CD4-positive, alpha-beta T cell (primary cell): ENCODE results near the gene CCL15. TPM values are rescaled to one million over a fixed set of nuclear protein-coding genes. Genes with fewer than 3 reads are reported as not detected.

Experiments
- ATAC-seq: fragments of 200-7000 bp; cut with Tn5 transposase; one replicate; pipeline ENCODE4 v1.10.0; 2022; ENCODE audit warnings: mild to moderate bottlenecking; ENCODE audit not compliant: poor library complexity
- CTCF ChIA-PET: fragments of 350-600 bp; sonication (Branson Sonifier 250); formaldehyde crosslinking; loops from one replicate; lab custom pipeline; 2021; ENCODE audit warnings: antibody characterized with exemption, inconsistent platforms; lab: Charles Lee
- POLR2A ChIA-PET: fragments of 350-600 bp; sonication (Branson Sonifier 250); formaldehyde crosslinking; loops from one replicate; lab custom pipeline; 2021; ENCODE audit warnings: antibody characterized with exemption, inconsistent platforms; lab: Charles Lee
- DNase-seq, 14 experiments: peaks; one replicate each; pipeline ENCODE4 v3.0.0-alpha.2; 2013 to 2020; ENCODE audit warnings: mixed read lengths in 2 of 14
- H3K27ac ChIP-seq, 2 donors: one replicate each; pipeline versions ENCODE4 v1.5.1 to v1.7.0; 2013; ENCODE audit warnings: low read length in 2 of 2, low read depth in 1 of 2, mild to moderate bottlenecking in 1 of 2
- H3K27me3 ChIP-seq, 2 experiments: 1 replicate in 1 of 2; 2 replicates in 1 of 2; pipeline versions ENCODE4 v1.6.1 to v1.7.0; 2013; ENCODE audit warnings: low read length in 2 of 2, control low read depth in 1 of 2, mild to moderate bottlenecking in 1 of 2, moderate library complexity in 1 of 2; ENCODE audit not compliant: insufficient read depth in 2 of 2, control insufficient read depth in 1 of 2
- H3K36me3 ChIP-seq: one replicate; pipeline ENCODE4 v1.6.1; 2013; ENCODE audit warnings: low read length, control low read depth; ENCODE audit not compliant: insufficient read depth
- H3K4me1 ChIP-seq: one replicate; pipeline ENCODE4 v1.6.1; 2013; ENCODE audit warnings: low read length, control low read depth; ENCODE audit not compliant: insufficient read depth
- H3K4me3 ChIP-seq: one replicate; pipeline ENCODE4 v1.5.1; 2013; ENCODE audit warnings: mild to moderate bottlenecking, low read length, moderate library complexity
- H3K9me3 ChIP-seq, 2 experiments: 1 replicate in 1 of 2; 2 replicates in 1 of 2; pipeline versions ENCODE4 v1.6.1 to v1.7.0; 2013; ENCODE audit warnings: low read length in 2 of 2, mild to moderate bottlenecking in 2 of 2, control low read depth in 1 of 2, moderate library complexity in 1 of 2; ENCODE audit not compliant: control insufficient read depth in 1 of 2, insufficient read depth in 1 of 2
- H3K27ac Mint-ChIP-seq: one replicate; pipeline ENCODE4 v1.8.0; 2020; ENCODE audit warnings: mixed read lengths
- H3K27me3 Mint-ChIP-seq: one replicate; pipeline ENCODE4 v1.8.0; 2021; ENCODE audit warnings: mixed read lengths
- H3K36me3 Mint-ChIP-seq: one replicate; pipeline ENCODE4 v1.8.0; 2021; ENCODE audit warnings: low read depth, mixed read lengths
- H3K4me1 Mint-ChIP-seq: one replicate; pipeline ENCODE4 v1.8.0; 2021; ENCODE audit warnings: low read depth, mixed read lengths
- H3K4me3 Mint-ChIP-seq: one replicate; pipeline ENCODE4 v1.8.0; 2020; ENCODE audit warnings: mild to moderate bottlenecking, mixed read lengths
- H3K9me3 Mint-ChIP-seq: one replicate; pipeline ENCODE4 v1.8.0; 2020; ENCODE audit warnings: mixed read lengths
- CTCF ChIP-seq: fragments of 200-600 bp; IDR thresholded peaks from one replicate; pipeline ENCODE4 v1.8.0; 2022; ENCODE audit warnings: antibody characterized with exemption, mild to moderate bottlenecking
- intact Hi-C, 2 experiments: fragments of 100-400 bp; cut with DNase I in 1 of 2; cut with micrococcal nuclease in 1 of 2; formaldehyde crosslinking; loops; one replicate each; pipeline versions ENCODE4 v1.15.1 to v1.9.0; 2023 to 2025; cut with DNase I, micrococcal nuclease
- total RNA-seq, 174 experiments: library from RNA in 2 of 174; stranded (reverse) in 2 of 174; gene quantifications; one replicate each; pipeline ENCODE4 v1.2.3 and lab custom pipeline; 2021 to 2026

The CCL15 gene
- total RNA-seq, 2 experiments from 2014 or later: not detected

- DNase-seq: no peak
- H3K27me3 Mint-ChIP-seq: peaks cover 52% of the 10 kb centered on the region
- Histone ChIP-seq H3K36me3 (no peaks in the 10 kb centered on the region), H3K4me1 (no peaks in the 10 kb centered on the region), H3K27me3 (peaks cover 4 to 10% of the 10 kb centered on the region in 2 experiments), H3K27ac (no peak overlapping the region), H3K9me3 (peaks cover 0 to 7% of the 10 kb centered on the region in 2 experiments), H3K4me3 (no peak overlapping the region)
- intact Hi-C loops: no loop called here
- ChIA-PET POLR2A (no interaction called here), CTCF (no interaction called here)
- no peak for TF ChIP-seq CTCF
- no peaks in the 10 kb centered on the region for H3K4me1 Mint-ChIP-seq
- no peak overlapping the region for H3K4me3 Mint-ChIP-seq
- H3K9me3 Mint-ChIP-seq: no peaks in the 10 kb centered on the region
- no peak for ATAC-seq
- no peaks in the 10 kb centered on the region for H3K36me3 Mint-ChIP-seq
- H3K27ac Mint-ChIP-seq: no peak overlapping the region
These were observed 26.4 kb upstream of the CCL15 start for GRCh38 chr17:36027761-36028160.

- ChIA-PET POLR2A (no interaction called here), CTCF (no interaction called here)
These were observed 22.9 kb upstream of the CCL15 start for GRCh38 chr17:36024106-36024869.

GRCh38 chr17:36019423-36019822, 18.1 kb upstream of the CCL15 start:
- ATAC-seq (no peak), DNase-seq (no peak)
- no peaks in the 10 kb centered on the region for H3K4me1 Mint-ChIP-seq
- Histone ChIP-seq H3K27me3 (peaks cover 0 to 10% of the 10 kb centered on the region in 2 experiments), H3K36me3 (no peaks in the 10 kb centered on the region), H3K4me3 (no peak overlapping the region), H3K4me1 (no peaks in the 10 kb centered on the region), H3K27ac (no peak overlapping the region), H3K9me3 (peaks cover 0 to 8% of the 10 kb centered on the region in 2 experiments)
- CTCF ChIA-PET: no interaction called here
- TF ChIP-seq CTCF: no peak
- H3K9me3 Mint-ChIP-seq: no peaks in the 10 kb centered on the region
- POLR2A ChIA-PET: no interaction called here
- H3K36me3 Mint-ChIP-seq: no peaks in the 10 kb centered on the region
- intact Hi-C loops: no loop called here
- H3K27me3 Mint-ChIP-seq: peaks cover 51% of the 10 kb centered on the region
- no peak overlapping the region for H3K27ac Mint-ChIP-seq
- H3K4me3 Mint-ChIP-seq: no peak overlapping the region

More at GRCh38 chr17:36024106-36024869, 22.9 kb upstream of the CCL15 start:
- no peak overlapping the region for H3K4me3 Mint-ChIP-seq
- Histone ChIP-seq H3K36me3 (no peaks in the 10 kb centered on the region), H3K27me3 (peaks cover 4% of the 10 kb centered on the region in 2 experiments), H3K4me3 (no peak overlapping the region), H3K27ac (no peak overlapping the region), H3K9me3 (peaks cover 0 to 8% of the 10 kb centered on the region in 2 experiments), H3K4me1 (no peaks in the 10 kb centered on the region)
- intact Hi-C loops: no loop called here
- TF ChIP-seq CTCF: no peak
- DNase-seq (no peak), ATAC-seq (no peak)
- H3K27me3 Mint-ChIP-seq: peaks cover 58% of the 10 kb centered on the region
- H3K27ac Mint-ChIP-seq: no peak overlapping the region
- no peaks in the 10 kb centered on the region for H3K4me1 Mint-ChIP-seq
- no peaks in the 10 kb centered on the region for H3K36me3 Mint-ChIP-seq
- no peaks in the 10 kb centered on the region for H3K9me3 Mint-ChIP-seq
